HUES6 (cell line): Measurements from ENCODE around the gene PRSS1.

Source experiments
- H3K27ac ChIP-seq: 2 replicates; pipeline ENCODE4 v1.7.0; 2013; ENCODE audit warnings: low read depth, mild to moderate bottlenecking, low read length, inconsistent platforms
- H3K27me3 ChIP-seq: 2 replicates; pipeline ENCODE4 v1.6.1; 2013; ENCODE audit warnings: low read length; ENCODE audit not compliant: control insufficient read depth, insufficient read depth
- H3K36me3 ChIP-seq: 2 replicates; pipeline ENCODE4 v1.6.1; 2013; ENCODE audit warnings: low read length; ENCODE audit not compliant: control insufficient read depth, insufficient read depth
- H3K4me1 ChIP-seq: 2 replicates; pipeline ENCODE4 v1.6.1; 2013; ENCODE audit warnings: low read length; ENCODE audit not compliant: control insufficient read depth, insufficient read depth
- H3K4me3 ChIP-seq: 2 replicates; pipeline ENCODE4 v1.5.1; 2013; ENCODE audit warnings: low read depth, low read length
- H3K9ac ChIP-seq: one replicate; pipeline ENCODE4 v1.6.1; 2013; ENCODE audit warnings: mild to moderate bottlenecking, low read length
- H3K9me3 ChIP-seq: 2 replicates; pipeline ENCODE4 v1.6.1; 2013; ENCODE audit warnings: low read depth, low read length; ENCODE audit not compliant: control insufficient read depth, insufficient read depth

PRSS1 gene

GRCh38 chr7:142796001-142796500, 46.8 kb downstream of the PRSS1 start:
- Histone ChIP-seq H3K4me3 (peak overlapping the region; percentile 75), H3K27ac (no peak overlapping the region), H3K4me1 (peaks cover 38% of the 10 kb centered on the region), H3K27me3 (peaks cover 91% of the 10 kb centered on the region), H3K36me3 (no peaks in the 10 kb centered on the region), H3K9ac (peak overlapping the region; percentile 53), H3K9me3 (no peaks in the 10 kb centered on the region)

- peaks cover 38% of the 10 kb centered on the region for H3K4me1 ChIP-seq
- no peaks in the 10 kb centered on the region for H3K36me3 ChIP-seq
- H3K27ac ChIP-seq: no peak overlapping the region
- H3K9me3 ChIP-seq: no peaks in the 10 kb centered on the region
- peaks cover 93% of the 10 kb centered on the region for H3K27me3 ChIP-seq
- H3K9ac ChIP-seq: peak overlapping the region; percentile 53
- peak overlapping the region; percentile 75 for H3K4me3 ChIP-seq
These were observed 47.5 kb downstream of the PRSS1 start for GRCh38 chr7:142796501-142797390.

GRCh38 chr7:142797391-142798377, 48.4 kb downstream of the PRSS1 start:
- Histone ChIP-seq H3K9me3 (no peaks in the 10 kb centered on the region), H3K27me3 (peaks cover 99% of the 10 kb centered on the region), H3K4me1 (peaks cover 38% of the 10 kb centered on the region), H3K27ac (no peak overlapping the region), H3K9ac (peak overlapping the region; percentile 45), H3K4me3 (peak overlapping the region; percentile 75), H3K36me3 (no peaks in the 10 kb centered on the region)

GRCh38 chr7:142798451-142799436, 49.5 kb downstream of the PRSS1 start:
- Histone ChIP-seq H3K9ac (no peak overlapping the region), H3K4me3 (0 out of 2 replicates have a peak overlapping the region, but pooled peaks have one; percentile 75), H3K27me3 (peaks cover 99% of the 10 kb centered on the region), H3K4me1 (peaks cover 38% of the 10 kb centered on the region), H3K9me3 (no peaks in the 10 kb centered on the region), H3K27ac (no peak overlapping the region), H3K36me3 (no peaks in the 10 kb centered on the region)

- H3K4me3 ChIP-seq: no peak overlapping the region
- H3K4me1 ChIP-seq: peaks cover 37% of the 10 kb centered on the region
- H3K36me3 ChIP-seq: no peaks in the 10 kb centered on the region
- H3K9me3 ChIP-seq: no peaks in the 10 kb centered on the region
- H3K27me3 ChIP-seq: peaks cover 99% of the 10 kb centered on the region
- H3K27ac ChIP-seq: no peak overlapping the region
- H3K9ac ChIP-seq: no peak overlapping the region
These were observed 50.2 kb downstream of the PRSS1 start for GRCh38 chr7:142799437-142799835.

- Histone ChIP-seq H3K4me3 (no peak overlapping the region), H3K4me1 (peaks cover 31% of the 10 kb centered on the region), H3K27me3 (peaks cover 99% of the 10 kb centered on the region), H3K36me3 (no peaks in the 10 kb centered on the region), H3K9ac (no peak overlapping the region), H3K9me3 (no peaks in the 10 kb centered on the region), H3K27ac (no peak overlapping the region)
These were observed 50.8 kb downstream of the PRSS1 start for GRCh38 chr7:142800088-142800487.

- no peaks in the 10 kb centered on the region for H3K36me3 ChIP-seq
- no peak overlapping the region for H3K4me3 ChIP-seq
- H3K27me3 ChIP-seq: peaks cover 99% of the 10 kb centered on the region
- H3K9ac ChIP-seq: no peak overlapping the region
- H3K9me3 ChIP-seq: no peaks in the 10 kb centered on the region
- H3K4me1 ChIP-seq: peaks cover 24% of the 10 kb centered on the region
- no peak overlapping the region for H3K27ac ChIP-seq
These were observed 51.5 kb downstream of the PRSS1 start for GRCh38 chr7:142800699-142801260.

- no peak overlapping the region for H3K4me3 ChIP-seq
These were observed 52.5 kb downstream of the PRSS1 start for GRCh38 chr7:142801601-142802295.

GRCh38 chr7:142802301-142802700, 53.0 kb downstream of the PRSS1 start:
- Histone ChIP-seq H3K9me3 (no peaks in the 10 kb centered on the region), H3K27me3 (peaks cover 99% of the 10 kb centered on the region), H3K4me1 (peaks cover 18% of the 10 kb centered on the region), H3K27ac (no peak overlapping the region), H3K4me3 (no peak overlapping the region), H3K9ac (no peak overlapping the region), H3K36me3 (no peaks in the 10 kb centered on the region)

More at GRCh38 chr7:142801601-142802295, 52.5 kb downstream of the PRSS1 start:
- no peaks in the 10 kb centered on the region for H3K36me3 ChIP-seq
- peaks cover 18% of the 10 kb centered on the region for H3K4me1 ChIP-seq
- H3K9me3 ChIP-seq: no peaks in the 10 kb centered on the region
- no peak overlapping the region for H3K27ac ChIP-seq
- peaks cover 99% of the 10 kb centered on the region for H3K27me3 ChIP-seq
- no peak overlapping the region for H3K9ac ChIP-seq
